Stimulated activated CD8-positive, alpha-beta memory T cell treated with anti-CD3 and anti-CD28 coated beads, Interleukin-7, amount 100 ng/mL, for 24 hours (primary cell): Measurements from ENCODE around the gene KCNJ4.
"Not testable (repeated sequence)": the region's sequence is repeated elsewhere in the genome, so short reads cannot be mapped to it uniquely, and the experiment has no call there.

ENCODE experiments used
- DNase-seq: peaks from one replicate; pipeline ENCODE4 v3.0.0-alpha.2; 2020; ENCODE audit warnings: low read depth

Gene KCNJ4

GRCh38 chr22:38412435-38413084 lies 42.4 kb downstream of the KCNJ4 start:
- peak; percentile 19 for DNase-seq

GRCh38 chr22:38411016-38411415 lies 44.0 kb downstream of the KCNJ4 start:
- no peak for DNase-seq

GRCh38 chr22:38409916-38410315 lies 45.1 kb downstream of the KCNJ4 start:
- not testable (repeated sequence) for DNase-seq

- DNase-seq = no peak
These were observed 48.4 kb downstream of the KCNJ4 start for GRCh38 chr22:38406617-38407016.

GRCh38 chr22:38404419-38404818 lies 50.6 kb downstream of the KCNJ4 start:
- DNase-seq = no peak

DNA sequence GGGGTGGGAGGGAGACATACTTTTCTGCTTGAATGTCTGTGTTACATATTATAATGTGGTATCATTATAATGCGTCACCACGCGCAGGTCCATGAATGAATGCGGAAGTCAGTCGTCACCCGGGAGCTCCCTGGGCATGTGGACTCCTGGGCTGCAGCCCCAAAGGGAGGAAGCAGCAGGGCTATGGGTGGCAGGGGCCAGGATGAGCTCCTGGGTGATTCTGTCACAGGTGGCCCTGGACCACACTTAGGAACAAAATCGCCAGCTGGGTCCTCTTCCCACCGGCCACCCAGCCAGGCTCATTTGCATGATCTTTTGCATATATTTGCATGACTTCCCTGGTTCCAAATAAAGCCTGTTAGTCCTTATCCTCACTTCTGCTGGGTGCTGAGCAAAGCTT lies 51.2 kb downstream of the KCNJ4 start:
- no peak for DNase-seq

- no peak for DNase-seq
These were observed 52.8 kb downstream of the KCNJ4 start for GRCh38 chr22:38402204-38402603.

DNA sequence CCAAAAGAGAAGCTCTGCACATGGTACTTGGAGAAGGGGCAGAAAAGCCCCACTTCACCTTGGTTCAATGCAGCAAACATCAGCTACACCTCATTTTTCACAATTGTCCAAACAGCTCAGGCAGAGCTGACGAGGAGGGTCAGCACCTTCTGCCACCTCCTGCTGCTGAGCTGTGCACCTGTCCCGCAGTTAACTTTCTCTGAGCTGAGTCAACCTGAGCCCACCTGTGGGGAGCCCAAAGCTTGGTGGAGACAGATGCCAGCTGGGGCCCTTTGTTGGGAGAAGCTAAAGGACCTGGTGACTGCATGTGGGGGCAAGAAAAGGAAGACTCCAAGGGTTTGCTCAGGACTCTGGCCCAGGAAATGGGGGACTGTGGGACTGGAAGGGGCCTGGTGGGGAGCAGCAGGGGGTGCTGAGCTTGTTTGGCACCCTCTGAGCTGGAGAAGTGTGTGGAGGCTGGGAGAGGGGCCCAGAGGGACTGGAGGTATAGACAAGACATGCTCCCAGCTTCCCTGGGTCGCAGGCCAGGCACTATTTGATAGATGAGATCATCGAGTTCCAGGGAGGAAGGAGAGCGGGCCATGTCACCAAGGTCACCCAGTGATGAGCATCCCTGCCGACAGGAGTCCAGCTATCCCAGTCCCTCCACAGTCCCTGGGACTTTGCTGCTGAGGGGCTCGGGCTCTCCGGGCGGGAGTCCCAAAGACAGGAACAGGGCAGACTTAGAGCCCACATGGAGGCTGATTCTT lies 53.5 kb downstream of the KCNJ4 start:
- DNase-seq = no peak

DNA sequence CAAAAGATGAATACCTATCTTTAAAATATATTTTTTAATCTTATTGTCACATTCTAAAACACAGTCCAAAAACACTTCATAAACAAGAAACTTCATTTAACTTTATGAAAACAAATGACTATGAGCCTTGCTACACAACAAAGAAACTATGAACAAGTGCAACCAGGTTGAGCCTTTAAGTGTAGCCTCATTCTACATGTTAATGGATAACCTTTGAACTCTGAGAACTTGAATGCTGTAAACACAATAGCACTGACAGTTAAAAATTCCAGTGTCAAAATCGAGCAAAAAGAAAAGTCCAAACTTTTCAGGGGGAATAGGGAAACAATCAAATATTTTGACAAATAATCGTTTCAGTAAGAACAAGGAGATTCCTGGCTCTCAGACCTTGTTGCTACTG lies 54.7 kb downstream of the KCNJ4 start:
- DNase-seq = not testable (repeated sequence)

- peak; percentile 65 for DNase-seq
These were observed 56.2 kb downstream of the KCNJ4 start for GRCh38 chr22:38398609-38399461.

DNA sequence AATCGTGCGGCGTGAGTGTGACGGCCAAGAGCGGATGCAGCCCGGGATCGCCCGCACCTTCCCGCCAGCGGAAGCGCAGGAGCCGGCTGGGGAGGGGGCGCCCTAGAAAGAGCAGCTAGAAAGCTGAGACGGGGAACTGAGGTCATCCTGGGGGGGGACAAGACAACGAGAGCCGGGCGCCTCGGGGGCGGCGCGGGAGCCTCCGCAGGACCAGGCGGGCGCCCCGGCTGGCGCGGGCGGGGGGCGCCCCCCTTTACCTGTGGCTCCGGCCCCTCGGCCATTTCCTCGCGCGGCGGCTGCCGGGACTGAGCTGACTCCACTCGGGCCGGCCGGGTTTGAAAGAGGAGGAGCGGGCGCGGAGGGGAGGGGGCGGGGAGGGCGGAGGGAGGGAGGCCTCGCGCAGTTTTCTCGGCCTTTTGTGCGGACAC lies 56.8 kb downstream of the KCNJ4 start:
- DNase-seq = not testable (repeated sequence)

DNA sequence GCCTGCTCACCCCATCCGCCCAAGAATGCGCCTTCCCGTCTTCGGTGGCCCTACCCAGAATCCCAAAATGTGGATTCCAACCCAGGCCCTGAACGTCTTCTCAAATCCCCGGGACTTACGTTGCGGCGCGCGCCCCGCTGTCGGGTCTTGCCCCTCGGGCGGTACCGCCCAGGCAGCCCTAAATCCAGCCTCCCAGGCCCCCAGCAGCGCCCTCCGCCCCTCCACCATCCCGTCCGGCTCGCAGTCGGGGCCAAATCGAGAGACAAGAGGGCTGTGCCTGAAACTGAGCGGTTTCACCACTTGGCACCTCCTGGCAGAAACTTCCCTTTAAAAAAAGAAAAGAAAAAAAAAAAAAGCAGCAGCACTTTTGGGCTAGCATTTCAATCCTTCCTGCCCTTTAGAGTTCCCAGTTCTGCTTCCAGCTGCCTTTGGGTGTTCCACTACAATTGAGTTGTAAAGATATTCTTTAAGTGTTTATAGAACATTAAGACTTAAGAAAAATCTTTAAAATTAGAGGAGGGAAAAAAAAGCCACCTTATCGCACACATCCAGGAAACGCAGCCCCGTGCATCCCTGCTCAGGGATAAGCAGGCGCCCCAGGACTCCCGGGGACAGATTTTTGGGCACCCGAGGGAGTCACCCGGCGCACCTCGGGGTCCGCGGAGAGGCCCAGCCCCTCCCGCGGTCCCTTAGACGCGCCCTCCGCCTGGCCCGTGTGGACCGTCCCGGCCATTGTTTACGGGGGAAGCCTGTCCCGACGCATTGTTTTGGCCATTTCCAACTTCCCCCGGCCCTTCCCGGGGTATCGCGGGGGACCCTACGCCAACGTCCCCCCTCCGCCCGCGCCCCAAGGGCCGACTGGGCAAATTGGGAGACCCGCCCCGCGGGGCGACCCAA lies 57.6 kb downstream of the KCNJ4 start:
- no peak for DNase-seq

- not testable (repeated sequence) for DNase-seq
These were observed 58.4 kb downstream of the KCNJ4 start for GRCh38 chr22:38396440-38397069.

GRCh38 chr22:38395944-38396343 lies 59.1 kb downstream of the KCNJ4 start:
- DNase-seq = not testable (repeated sequence)

GRCh38 chr22:38394929-38395624 lies 59.9 kb downstream of the KCNJ4 start:
- not testable (repeated sequence) for DNase-seq

- not testable (repeated sequence) for DNase-seq
These were observed 65.6 kb downstream of the KCNJ4 start for GRCh38 chr22:38389428-38389818.

- DNase-seq = not testable (repeated sequence)
These were observed 66.2 kb downstream of the KCNJ4 start for GRCh38 chr22:38388506-38389427.

DNA sequence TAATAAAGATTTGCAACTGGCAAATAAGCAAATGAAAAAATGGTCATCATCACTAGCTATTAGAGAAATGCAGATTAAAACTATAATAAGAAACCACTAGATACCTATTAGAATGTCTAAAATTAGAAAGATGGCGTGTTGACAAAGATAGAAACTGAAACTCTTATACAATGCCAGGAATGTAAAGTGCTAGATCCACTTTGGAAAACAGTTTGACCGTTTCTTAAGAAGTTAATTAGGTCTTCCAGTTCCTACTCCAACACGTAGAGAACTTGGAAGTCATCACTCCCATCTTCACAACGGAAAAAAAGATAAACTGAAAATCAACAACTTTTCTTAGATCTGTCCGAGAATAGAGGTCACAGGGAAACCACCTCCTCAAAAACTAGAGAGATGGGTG lies 68.1 kb downstream of the KCNJ4 start:
- DNase-seq = not testable (repeated sequence)

GRCh38 chr22:38383417-38383816 lies 71.6 kb downstream of the KCNJ4 start:
- DNase-seq = no peak
